Activated naive CD4-positive, alpha-beta T cell treated with anti-CD3 and anti-CD28 coated beads, Interleukin-2, amount 50 U/mL, for 24 hours (primary cell): ENCODE measurements around the gene EXOC2.
A peak's percentile ranks its signal among the peaks of the same experiment; 100 is the strongest.
"Not testable (repeated sequence)": the region's sequence is repeated elsewhere in the genome, so short reads cannot be mapped to it uniquely, and the experiment has no call there.

Source experiments
- H3K27ac Mint-ChIP-seq: one replicate; pipeline ENCODE4 v1.8.0; 2021; ENCODE audit warnings: mild to moderate bottlenecking, mixed read lengths
- H3K27me3 Mint-ChIP-seq: one replicate; pipeline ENCODE4 v1.8.0; 2021; ENCODE audit warnings: mixed read lengths
- H3K36me3 Mint-ChIP-seq: one replicate; pipeline ENCODE4 v1.8.0; 2021; ENCODE audit warnings: mixed read lengths
- H3K4me1 Mint-ChIP-seq: one replicate; pipeline ENCODE4 v1.8.0; 2021; ENCODE audit warnings: mixed read lengths
- H3K4me3 Mint-ChIP-seq: one replicate; pipeline ENCODE4 v1.8.0; 2021; ENCODE audit warnings: mild to moderate bottlenecking, mixed read lengths
- H3K9me3 Mint-ChIP-seq: one replicate; pipeline ENCODE4 v1.8.0; 2021; ENCODE audit warnings: mixed read lengths

EXOC2 gene

GRCh38 chr6:674406-674805, 18.5 kb downstream of the EXOC2 start:
- Mint-ChIP-seq H3K4me1 (peaks cover 30% of the 10 kb centered on the region), H3K27ac (no peak overlapping the region), H3K4me3 (no peak overlapping the region), H3K36me3 (peaks cover 11% of the 10 kb centered on the region), H3K9me3 (peaks cover 8% of the 10 kb centered on the region), H3K27me3 (no peaks in the 10 kb centered on the region)

DNA sequence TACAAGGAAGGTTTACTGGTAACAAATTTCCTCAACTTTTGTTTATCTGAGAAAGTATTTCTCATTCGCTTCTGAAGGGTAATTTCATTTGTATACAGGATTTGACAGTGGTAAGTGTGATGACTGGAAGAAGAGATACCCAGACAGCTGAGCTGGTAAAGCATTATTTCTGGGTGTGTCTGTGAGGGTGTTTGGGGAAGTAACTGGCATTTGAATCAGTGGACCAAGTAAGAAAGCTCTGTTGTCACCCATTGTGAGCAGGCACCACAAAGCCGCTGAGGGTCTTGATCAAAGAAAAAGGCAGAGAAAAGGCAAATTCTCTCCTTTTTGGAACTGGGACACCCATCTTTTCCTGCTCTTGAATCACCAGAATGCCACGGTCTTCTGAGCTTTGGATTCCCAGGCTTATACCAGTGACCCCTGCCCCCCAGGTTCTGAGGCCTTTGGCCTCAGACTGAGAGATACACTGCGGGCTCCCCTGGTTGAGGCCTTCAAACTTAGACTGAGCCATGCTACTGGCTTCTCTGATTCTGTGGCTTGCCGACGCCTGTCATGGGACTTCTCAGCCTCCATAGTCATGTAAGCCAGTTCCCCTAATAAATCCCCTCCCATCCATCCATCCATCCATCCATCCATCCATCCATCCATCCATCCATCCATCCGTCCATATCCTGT, 25.5 kb downstream of the EXOC2 start:
- H3K27ac Mint-ChIP-seq: no peak overlapping the region
- H3K36me3 Mint-ChIP-seq: peaks cover 23% of the 10 kb centered on the region
- peaks cover 44% of the 10 kb centered on the region for H3K4me1 Mint-ChIP-seq
- no peak overlapping the region for H3K4me3 Mint-ChIP-seq
- H3K9me3 Mint-ChIP-seq: peaks cover 6% of the 10 kb centered on the region
- no peaks in the 10 kb centered on the region for H3K27me3 Mint-ChIP-seq

DNA sequence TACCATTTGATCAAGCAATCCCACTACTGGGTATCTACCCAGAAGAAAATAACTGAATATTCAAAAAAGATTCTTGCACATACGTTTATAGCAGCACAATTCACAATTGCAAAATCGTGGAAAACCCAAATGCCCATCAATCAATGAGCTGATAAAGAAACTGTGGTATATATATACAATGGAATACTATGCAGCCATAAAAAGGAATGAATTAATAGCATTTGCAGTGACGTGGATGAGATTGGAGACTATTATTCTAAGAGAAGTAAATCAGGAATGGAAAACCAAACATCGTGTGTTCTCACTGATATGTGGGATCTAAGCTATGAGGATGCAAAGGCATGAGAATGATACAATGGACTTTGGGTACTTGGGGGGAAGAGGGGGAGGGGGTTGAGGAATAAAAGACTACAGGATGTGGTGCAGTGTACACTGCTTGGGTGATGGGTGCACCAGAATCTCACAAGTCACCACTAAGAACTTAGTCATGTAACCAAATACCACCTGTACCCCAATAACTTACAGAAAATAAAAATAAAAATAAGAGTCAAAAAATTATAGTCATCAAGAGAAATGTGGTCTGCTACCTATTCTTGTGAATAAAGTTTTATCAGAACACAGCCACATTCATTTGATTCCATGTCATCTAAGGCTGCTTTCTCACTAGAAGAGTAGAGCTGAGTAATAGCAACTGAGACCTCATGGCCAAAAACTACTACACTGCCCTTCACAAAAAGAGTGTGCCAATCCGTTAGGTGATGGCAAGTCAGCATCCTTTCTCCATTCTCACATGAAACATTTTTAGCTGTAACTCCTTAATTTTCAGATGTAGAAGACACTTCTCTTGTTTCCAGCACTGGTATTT, 27.3 kb downstream of the EXOC2 start:
- H3K4me1 Mint-ChIP-seq: peaks cover 53% of the 10 kb centered on the region
- no peaks in the 10 kb centered on the region for H3K9me3 Mint-ChIP-seq
- no peak overlapping the region for H3K27ac Mint-ChIP-seq
- H3K4me3 Mint-ChIP-seq: no peak overlapping the region
- no peaks in the 10 kb centered on the region for H3K27me3 Mint-ChIP-seq
- peaks cover 17% of the 10 kb centered on the region for H3K36me3 Mint-ChIP-seq

DNA sequence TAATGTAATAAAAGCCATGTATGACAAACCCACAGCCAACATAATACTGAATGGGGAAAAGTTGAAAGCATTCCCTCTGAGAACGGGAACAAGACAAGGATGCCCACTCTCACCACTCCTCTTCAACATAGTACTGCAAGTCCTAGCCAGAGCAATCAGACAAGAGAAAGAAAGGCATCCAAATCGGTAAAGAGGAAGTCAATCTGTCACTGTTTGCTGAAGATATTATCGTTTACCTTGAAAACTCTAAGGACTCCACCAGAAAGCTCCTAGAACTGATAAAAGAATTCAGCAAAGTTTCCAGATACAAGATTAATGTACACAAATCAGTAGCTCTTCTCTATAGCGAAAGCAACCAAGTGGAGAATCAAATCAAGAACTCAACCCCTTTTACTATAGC, 29.2 kb downstream of the EXOC2 start:
- not testable (repeated sequence) for H3K27ac Mint-ChIP-seq, H3K9me3 Mint-ChIP-seq, H3K27me3 Mint-ChIP-seq, H3K4me3 Mint-ChIP-seq
- Mint-ChIP-seq H3K4me1 (peaks cover 68% of the 10 kb centered on the region), H3K36me3 (peaks cover 17% of the 10 kb centered on the region)

DNA sequence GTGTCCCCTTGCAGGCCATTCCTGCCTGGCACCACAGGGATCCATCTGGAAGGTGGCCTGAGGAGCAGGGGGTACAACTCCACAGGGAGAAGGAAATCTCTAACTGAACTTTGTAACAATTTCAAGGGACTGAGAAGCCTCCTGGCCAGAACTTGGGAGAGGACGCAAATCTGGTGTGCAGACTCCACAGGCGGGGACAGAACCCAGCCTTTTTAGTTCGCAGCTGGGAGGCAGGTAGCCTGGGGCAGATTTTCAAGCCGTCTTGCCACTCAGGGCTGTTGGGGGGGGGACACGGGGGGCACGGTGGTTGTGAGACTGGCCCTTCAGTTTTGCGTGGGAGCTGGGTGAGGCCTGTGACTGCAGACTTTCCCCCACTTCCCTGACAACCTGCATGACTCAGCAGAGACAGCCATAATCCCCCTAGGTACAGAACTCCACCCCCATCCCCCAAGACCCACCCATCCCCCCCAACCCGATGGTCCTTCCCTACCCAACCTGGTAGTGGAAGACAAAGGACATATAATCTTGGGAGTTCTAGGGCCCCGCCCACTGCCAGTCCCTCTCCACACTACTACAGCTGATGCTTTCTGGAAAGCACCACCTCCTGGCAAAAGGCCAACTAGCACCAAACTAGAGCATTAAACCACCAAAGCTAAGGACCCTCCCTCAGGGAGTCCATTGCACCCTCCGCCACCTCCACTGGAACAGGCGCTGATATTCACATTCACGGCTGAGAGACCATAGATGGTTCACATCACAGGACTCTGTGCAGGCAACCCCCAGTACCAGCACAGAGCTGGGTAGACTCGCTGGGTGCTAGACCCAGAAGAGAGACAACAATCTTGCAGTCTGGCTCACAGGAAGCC, 33.0 kb downstream of the EXOC2 start:
- H3K4me3 Mint-ChIP-seq: peak overlapping the region; percentile 63
- peaks cover 15% of the 10 kb centered on the region for H3K36me3 Mint-ChIP-seq
- H3K9me3 Mint-ChIP-seq: peaks cover 5% of the 10 kb centered on the region
- H3K27me3 Mint-ChIP-seq: no peaks in the 10 kb centered on the region
- H3K4me1 Mint-ChIP-seq: peaks cover 73% of the 10 kb centered on the region
- peak overlapping the region; percentile 71 for H3K27ac Mint-ChIP-seq

DNA sequence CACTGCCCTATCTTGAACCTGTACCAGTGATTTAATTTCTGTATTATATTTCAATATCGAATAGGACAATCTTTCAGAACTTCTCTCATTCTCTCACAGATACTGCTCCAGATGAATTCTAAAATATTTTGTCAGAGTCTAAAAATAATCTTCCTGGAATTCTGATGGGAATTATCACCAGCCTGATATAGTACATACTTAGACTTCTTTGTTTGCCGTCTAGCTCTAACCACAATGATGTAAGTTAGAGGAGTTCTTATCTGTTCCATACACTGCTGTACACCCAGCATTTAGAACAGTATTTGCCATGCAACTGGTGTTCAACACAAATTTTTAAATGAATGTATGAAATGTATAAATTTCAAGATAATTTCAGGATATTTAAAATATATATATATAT, 34.7 kb downstream of the EXOC2 start:
- Mint-ChIP-seq H3K4me3 (no peak overlapping the region), H3K9me3 (peaks cover 5% of the 10 kb centered on the region), H3K27ac (no peak overlapping the region), H3K4me1 (peaks cover 62% of the 10 kb centered on the region), H3K27me3 (no peaks in the 10 kb centered on the region), H3K36me3 (peaks cover 14% of the 10 kb centered on the region)

DNA sequence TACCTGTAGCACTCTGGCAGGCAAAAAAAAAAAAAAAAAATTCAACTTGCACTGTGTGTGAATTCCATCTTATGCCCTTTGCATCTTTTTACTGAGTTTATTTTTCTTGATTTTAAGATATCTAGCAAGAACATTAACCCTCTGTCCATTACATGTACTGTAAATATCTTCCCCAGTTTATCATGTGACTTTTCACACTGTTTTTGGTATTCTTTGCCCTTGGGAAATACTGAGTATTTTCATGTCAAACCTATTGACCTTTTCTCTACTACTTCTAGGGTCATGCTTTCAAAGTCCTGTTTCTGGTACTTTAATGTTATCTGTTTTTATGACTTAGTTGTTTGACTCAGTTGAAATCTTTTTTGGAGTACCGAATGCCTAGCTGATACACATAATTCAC, 35.2 kb downstream of the EXOC2 start:
- H3K9me3 Mint-ChIP-seq: peaks cover 5% of the 10 kb centered on the region
- peak overlapping the region; percentile 2 for H3K27ac Mint-ChIP-seq
- peaks cover 14% of the 10 kb centered on the region for H3K36me3 Mint-ChIP-seq
- no peak overlapping the region for H3K4me3 Mint-ChIP-seq
- H3K4me1 Mint-ChIP-seq: peaks cover 62% of the 10 kb centered on the region
- H3K27me3 Mint-ChIP-seq: no peaks in the 10 kb centered on the region

DNA sequence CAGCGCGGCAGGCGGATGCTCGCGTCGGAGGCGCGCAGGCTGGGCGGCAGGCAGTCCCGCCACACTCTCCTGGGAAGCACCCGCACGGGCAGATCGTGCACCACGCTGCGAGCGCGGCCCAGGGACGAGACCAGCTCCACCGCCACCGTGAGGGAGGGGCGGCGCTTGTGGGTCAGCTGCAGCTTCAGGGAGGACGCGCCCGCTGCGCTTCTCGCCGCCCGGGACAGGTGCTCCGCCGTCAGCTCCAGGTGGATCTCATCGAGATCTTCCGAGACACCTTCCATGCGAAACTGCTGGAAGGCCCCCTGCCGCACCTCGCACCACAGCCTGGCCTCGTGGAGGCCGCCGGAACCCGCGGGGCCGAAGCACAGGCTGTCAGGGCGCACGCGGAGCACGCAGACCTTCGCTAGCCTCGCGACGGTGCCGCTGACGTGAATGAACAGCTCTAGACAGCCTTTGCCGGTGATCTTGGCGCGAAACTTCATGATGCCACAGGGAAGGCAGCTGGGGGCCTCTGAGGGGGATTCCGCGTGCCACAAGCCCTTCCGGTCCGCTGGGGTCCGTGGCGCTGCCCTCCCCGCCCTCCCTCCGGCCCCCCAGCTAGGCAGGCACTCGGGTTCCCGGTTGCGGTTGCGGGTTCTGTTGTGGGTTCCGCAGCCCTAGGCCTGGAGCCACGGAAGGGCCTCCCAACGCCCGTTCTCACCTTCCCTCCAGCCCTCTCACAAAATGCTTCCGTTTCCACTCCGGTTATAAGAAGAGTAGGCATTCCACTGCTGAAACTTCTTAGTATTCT, 36.3 kb downstream of the EXOC2 start, which contains the start of gene HUS1B:
Gene HUS1B (minus strand): TSS at position 641 of the 793 bp plus-strand sequence. CDS start 156 bp downstream, at position 485.
- H3K9me3 Mint-ChIP-seq: peaks cover 5% of the 10 kb centered on the region

DNA sequence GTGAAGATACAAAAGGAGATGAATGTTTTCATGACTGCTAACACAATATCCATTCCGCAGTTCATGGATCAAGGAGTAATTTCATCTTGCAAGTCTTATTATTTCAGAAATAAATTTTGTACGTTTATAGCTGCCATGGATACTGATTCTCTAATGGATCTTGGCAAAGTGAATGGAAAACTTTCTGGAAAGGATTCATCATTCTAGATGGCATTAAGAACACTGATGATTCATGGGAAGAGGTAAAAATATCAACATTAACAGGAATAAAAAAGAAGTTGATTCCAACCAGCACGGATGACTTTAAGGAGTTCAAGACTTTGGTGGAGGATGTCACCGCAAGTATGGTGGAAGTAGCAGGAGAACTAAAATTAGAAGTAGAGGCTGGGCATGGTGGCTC, 38.8 kb downstream of the EXOC2 start:
- Mint-ChIP-seq H3K4me3 (no peak overlapping the region), H3K27ac (no peak overlapping the region), H3K36me3 (peaks cover 17% of the 10 kb centered on the region), H3K9me3 (peaks cover 5% of the 10 kb centered on the region), H3K27me3 (no peaks in the 10 kb centered on the region), H3K4me1 (peaks cover 33% of the 10 kb centered on the region)

More for the DNA sequence above, 36.3 kb downstream of the EXOC2 start, which contains the start of gene HUS1B:
- Mint-ChIP-seq H3K27ac (peak within 1 kb of the TSS; percentile 2), H3K4me1 (peaks cover 53% of the 10 kb centered on the region), H3K27me3 (no peaks in the 10 kb centered on the region), H3K4me3 (no peak within 1 kb of the TSS), H3K36me3 (peaks cover 17% of the 10 kb centered on the region)

- peaks cover 28% of the 10 kb centered on the region for H3K4me1 Mint-ChIP-seq
- no peaks in the 10 kb centered on the region for H3K27me3 Mint-ChIP-seq
- H3K9me3 Mint-ChIP-seq: peaks cover 5% of the 10 kb centered on the region
- H3K36me3 Mint-ChIP-seq: peaks cover 15% of the 10 kb centered on the region
- no peak overlapping the region for H3K4me3 Mint-ChIP-seq
- H3K27ac Mint-ChIP-seq: no peak overlapping the region
Observed at GRCh38 chr6:652865-653264, 40.1 kb downstream of the EXOC2 start.

- Mint-ChIP-seq H3K4me3 (no peak overlapping the region), H3K9me3 (no peaks in the 10 kb centered on the region), H3K4me1 (peaks cover 43% of the 10 kb centered on the region), H3K36me3 (peaks cover 8% of the 10 kb centered on the region), H3K27ac (no peak overlapping the region), H3K27me3 (no peaks in the 10 kb centered on the region)
Observed at GRCh38 chr6:650098-650497, 42.8 kb downstream of the EXOC2 start.

GRCh38 chr6:642805-643204, 50.1 kb downstream of the EXOC2 start:
- no peaks in the 10 kb centered on the region for H3K27me3 Mint-ChIP-seq
- H3K27ac Mint-ChIP-seq: no peak overlapping the region
- no peaks in the 10 kb centered on the region for H3K9me3 Mint-ChIP-seq
- H3K36me3 Mint-ChIP-seq: peaks cover 11% of the 10 kb centered on the region
- peaks cover 65% of the 10 kb centered on the region for H3K4me1 Mint-ChIP-seq
- no peak overlapping the region for H3K4me3 Mint-ChIP-seq

DNA sequence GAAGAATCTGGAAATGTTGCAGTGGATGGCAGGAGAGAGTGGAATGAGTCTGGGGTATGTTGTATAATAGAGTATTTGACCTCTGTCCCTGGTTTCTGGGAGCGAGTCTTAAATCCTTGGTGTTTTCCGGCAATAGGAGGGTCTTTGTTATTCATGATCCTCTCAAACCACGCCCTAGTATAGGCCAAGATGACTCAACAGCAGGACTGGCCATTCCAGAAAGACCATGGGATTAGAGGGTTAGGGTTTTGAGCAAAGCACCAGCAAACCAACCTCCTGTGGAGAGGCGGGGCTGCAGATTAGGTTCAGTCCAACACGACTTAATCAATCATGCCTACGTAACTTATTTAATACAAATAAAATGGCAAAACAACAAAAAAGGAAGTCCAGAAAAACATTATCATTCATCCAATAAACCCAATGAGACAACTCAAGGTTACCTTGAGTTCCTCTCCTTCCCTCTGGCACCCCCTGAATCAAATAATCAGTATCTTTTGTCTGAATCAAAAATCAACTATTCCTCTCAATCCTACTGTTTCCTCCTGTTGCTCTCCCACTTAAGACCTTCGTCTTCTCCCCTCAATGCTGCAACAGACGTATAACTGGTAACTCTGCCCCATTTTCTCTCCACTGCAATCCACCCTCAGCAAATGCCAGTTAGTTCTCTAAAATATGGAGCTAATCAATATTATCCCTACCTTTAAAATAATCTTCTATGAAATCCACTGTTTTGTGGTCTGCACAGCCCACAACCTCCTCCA, 51.5 kb downstream of the EXOC2 start:
- peaks cover 16% of the 10 kb centered on the region for H3K36me3 Mint-ChIP-seq
- H3K4me1 Mint-ChIP-seq: peaks cover 53% of the 10 kb centered on the region
- no peak overlapping the region for H3K27ac Mint-ChIP-seq
- no peaks in the 10 kb centered on the region for H3K9me3 Mint-ChIP-seq
- no peaks in the 10 kb centered on the region for H3K27me3 Mint-ChIP-seq
- H3K4me3 Mint-ChIP-seq: no peak overlapping the region

DNA sequence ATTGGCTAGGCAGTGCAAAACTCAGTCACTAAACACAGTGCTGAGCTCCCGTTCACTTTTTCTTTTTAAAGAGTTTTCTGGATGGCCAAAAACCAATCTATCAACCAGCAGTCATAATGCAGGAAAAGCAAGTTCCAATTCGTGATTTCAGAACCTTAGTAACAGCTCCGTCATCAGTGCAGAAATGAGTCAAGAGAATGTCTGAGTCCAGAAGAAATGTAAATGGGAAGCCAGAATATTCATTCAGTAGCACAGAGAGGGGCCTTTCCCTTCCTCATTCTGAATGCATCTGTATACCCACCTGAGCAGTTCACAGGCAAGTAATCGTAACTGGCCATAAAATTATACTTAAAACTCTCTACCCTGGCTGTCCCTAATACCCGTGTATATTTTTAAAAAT, 56.5 kb downstream of the EXOC2 start:
- H3K36me3 Mint-ChIP-seq: peaks cover 21% of the 10 kb centered on the region
- no peaks in the 10 kb centered on the region for H3K27me3 Mint-ChIP-seq
- no peaks in the 10 kb centered on the region for H3K9me3 Mint-ChIP-seq
- peaks cover 13% of the 10 kb centered on the region for H3K4me1 Mint-ChIP-seq
- H3K27ac Mint-ChIP-seq: no peak overlapping the region
- H3K4me3 Mint-ChIP-seq: no peak overlapping the region
